PC-9 (cell line): Measurements from ENCODE around the gene UNC93A. TPM values are rescaled to one million over a fixed set of nuclear protein-coding genes. Genes with fewer than 3 reads are reported as not detected.

Source experiments
- BruUV-seq: library from RNA; stranded (reverse); fragments of 400-500 nt; replicated peaks from 2 replicates; lab custom pipeline; 2021; lab: Mats Ljungman, UMichigan
- CTCF ChIA-PET: fragments of 300-600 bp; sonication (Branson Sonifier 250); formaldehyde crosslinking; loops from one replicate; lab custom pipeline; 2022; ENCODE audit warnings: antibody characterized with exemption; lab: Charles Lee
- POLR2A ChIA-PET: fragments of 300-600 bp; sonication (Branson Sonifier 250); formaldehyde crosslinking; loops from one replicate; lab custom pipeline; 2022; ENCODE audit warnings: antibody characterized with exemption; ENCODE audit not compliant: unreplicated experiment; lab: Charles Lee
- DNase-seq, 2 experiments: peaks; one replicate each; pipeline versions ENCODE4 v3.0.0 to v3.0.0-alpha.2; 2015 to 2022; ENCODE audit warnings: mixed read lengths in 1 of 2
- H2AFZ ChIP-seq: fragments of 200-600 bp; sonication (generic); 2 replicates; pipeline ENCODE4 v1.8.1; 2017; ENCODE audit warnings: antibody characterized with exemption
- H3F3A ChIP-seq: fragments of 200-600 bp; sonication (generic); 2 replicates; pipeline ENCODE4 v1.8.1; 2017; ENCODE audit warnings: antibody characterized with exemption, mild to moderate bottlenecking, low read depth; ENCODE audit not compliant: insufficient read depth
- H3K27ac ChIP-seq: fragments of 200-600 bp; sonication (generic); 2 replicates; pipeline ENCODE4 v1.6.1; 2016; ENCODE audit warnings: mixed run types
- H3K27me3 ChIP-seq: fragments of 200-600 bp; sonication (generic); 2 replicates; pipeline ENCODE4 v1.6.1; 2016; ENCODE audit warnings: low read depth, mixed run types; ENCODE audit not compliant: insufficient read depth
- H3K36me3 ChIP-seq: fragments of 200-600 bp; sonication (generic); 2 replicates; pipeline ENCODE4 v1.6.1; 2016; ENCODE audit warnings: low read depth, mixed run types
- H3K4me1 ChIP-seq: fragments of 200-600 bp; sonication (generic); replicated peaks from 2 replicates; pipeline ENCODE4 v1.6.1; 2016; ENCODE audit warnings: mixed run types; ENCODE audit not compliant: insufficient read depth
- H3K4me2 ChIP-seq: fragments of 200-600 bp; sonication (generic); 2 replicates; pipeline ENCODE4 v1.6.1; 2017; ENCODE audit warnings: mixed run types
- H3K4me3 ChIP-seq: fragments of 200-600 bp; sonication (generic); 2 replicates; pipeline ENCODE4 v1.6.1; 2016; ENCODE audit warnings: mixed run types
- H3K79me2 ChIP-seq: fragments of 200-600 bp; sonication (generic); 2 replicates; pipeline ENCODE4 v1.6.1; 2017; ENCODE audit warnings: low read depth, mixed run types
- H3K9me2 ChIP-seq: fragments of 200-600 bp; sonication (generic); 2 replicates; pipeline ENCODE4 v1.8.1; 2017; ENCODE audit warnings: mild to moderate bottlenecking; ENCODE audit not compliant: insufficient read depth
- H3K9me3 ChIP-seq: fragments of 200-600 bp; sonication (generic); 2 replicates; pipeline ENCODE4 v1.8.1; 2016; ENCODE audit warnings: low read depth; ENCODE audit not compliant: insufficient read depth
- H4K20me1 ChIP-seq: fragments of 200-600 bp; sonication (generic); 2 replicates; pipeline ENCODE4 v1.8.1; 2017; ENCODE audit not compliant: insufficient read depth
- EZH2 ChIP-seq: fragments of 200-600 bp; sonication (generic); IDR thresholded peaks from 2 replicates; pipeline ENCODE4 v1.8.0; 2017; ENCODE audit warnings: antibody characterized with exemption, low read depth
- intact Hi-C: fragments of 100-400 bp; cut with micrococcal nuclease; formaldehyde crosslinking; loops from one replicate; pipeline ENCODE4 v1.10.0; 2022; ENCODE audit not compliant: unreplicated experiment
- total RNA-seq: library from RNA; stranded (reverse); gene quantifications from 2 replicates; pipeline ENCODE4 v1.2.3, GENCODE V29; 2021
- TF ChIP-seq, protein P1 (sequence below): fragments of 200-600 bp; sonication (generic); conservative IDR thresholded peaks from 2 replicates; pipeline ENCODE4 v1.6.1; 2017; ENCODE audit warnings: mixed run types, antibody characterized with exemption, mild to moderate bottlenecking, moderate library complexity

Gene UNC93A
- total RNA-seq, 1 experiment from 2014 or later: not detected

DNA sequence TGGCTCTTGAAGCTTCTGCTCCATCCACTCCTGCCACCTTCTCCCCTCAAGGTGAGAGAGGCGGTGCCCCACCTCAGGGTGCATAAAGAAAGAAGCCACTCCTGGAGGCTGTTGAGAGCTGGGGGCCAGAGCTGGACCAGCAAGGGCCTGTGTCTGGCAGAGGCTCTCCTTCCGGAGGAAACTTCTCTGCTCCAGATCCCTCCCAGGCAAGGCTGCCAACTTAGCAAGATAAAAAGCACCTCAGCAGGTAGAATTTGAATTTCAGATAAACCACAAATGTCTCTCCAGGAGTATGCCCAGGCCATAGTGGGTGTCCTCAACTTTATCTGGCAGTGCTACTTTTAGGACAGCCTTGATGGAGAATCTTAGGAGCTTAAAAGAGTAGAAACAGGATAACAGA is 13.8 kb downstream of the UNC93A start:
- POLR2A ChIA-PET: no interaction called here
- H4K20me1 ChIP-seq: no peaks in the 10 kb centered on the region
- BruUV-seq: no TSS peak

DNA sequence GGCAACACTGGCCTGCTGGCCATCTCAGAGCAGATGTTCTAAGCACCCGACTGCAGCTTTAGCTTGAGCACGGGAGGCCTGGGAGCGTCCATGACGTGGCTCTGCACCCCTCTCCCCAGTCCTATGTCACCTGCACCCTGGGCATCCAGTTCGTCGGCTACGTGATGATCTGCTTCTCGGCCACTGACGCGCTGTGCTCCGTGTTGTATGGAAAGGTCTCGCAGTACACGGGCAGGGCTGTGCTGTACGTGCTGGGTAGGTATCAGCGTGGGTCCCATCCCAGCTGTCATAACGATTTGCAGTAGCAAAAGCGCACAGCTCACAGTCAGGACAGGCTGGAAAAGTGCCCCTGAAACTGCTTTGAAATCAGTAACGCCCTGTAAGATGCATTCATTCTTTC is 14.7 kb downstream of the UNC93A start:
- H3K4me3 ChIP-seq: no peak overlapping the region
- H3K9me3 ChIP-seq: no peaks in the 10 kb centered on the region
- intact Hi-C loops: no loop called here
- TF ChIP-seq EZH2: no peak
- TF ChIP-seq, protein P1, sequence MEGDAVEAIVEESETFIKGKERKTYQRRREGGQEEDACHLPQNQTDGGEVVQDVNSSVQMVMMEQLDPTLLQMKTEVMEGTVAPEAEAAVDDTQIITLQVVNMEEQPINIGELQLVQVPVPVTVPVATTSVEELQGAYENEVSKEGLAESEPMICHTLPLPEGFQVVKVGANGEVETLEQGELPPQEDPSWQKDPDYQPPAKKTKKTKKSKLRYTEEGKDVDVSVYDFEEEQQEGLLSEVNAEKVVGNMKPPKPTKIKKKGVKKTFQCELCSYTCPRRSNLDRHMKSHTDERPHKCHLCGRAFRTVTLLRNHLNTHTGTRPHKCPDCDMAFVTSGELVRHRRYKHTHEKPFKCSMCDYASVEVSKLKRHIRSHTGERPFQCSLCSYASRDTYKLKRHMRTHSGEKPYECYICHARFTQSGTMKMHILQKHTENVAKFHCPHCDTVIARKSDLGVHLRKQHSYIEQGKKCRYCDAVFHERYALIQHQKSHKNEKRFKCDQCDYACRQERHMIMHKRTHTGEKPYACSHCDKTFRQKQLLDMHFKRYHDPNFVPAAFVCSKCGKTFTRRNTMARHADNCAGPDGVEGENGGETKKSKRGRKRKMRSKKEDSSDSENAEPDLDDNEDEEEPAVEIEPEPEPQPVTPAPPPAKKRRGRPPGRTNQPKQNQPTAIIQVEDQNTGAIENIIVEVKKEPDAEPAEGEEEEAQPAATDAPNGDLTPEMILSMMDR: no peak
- POLR2A ChIA-PET: no interaction called here
- no peak overlapping the region for H3K4me2 ChIP-seq
- no peaks in the 10 kb centered on the region for H3K9me2 ChIP-seq
- no peak for DNase-seq
- H3K27me3 ChIP-seq: peaks cover 94% of the 10 kb centered on the region
- no peak overlapping the region for H3K27ac ChIP-seq
- no peaks in the 10 kb centered on the region for H3K79me2 ChIP-seq
- CTCF ChIA-PET: interaction anchor here (0.6 kb wide), 1 partner anchor 1785 kb away, joined by 3 read pairs; no protein-coding TSS in a partner anchor
- peaks cover 5% of the 10 kb centered on the region; the same call in 1 of the 2 replicates for H4K20me1 ChIP-seq
- no peaks in the 10 kb centered on the region for H3K36me3 ChIP-seq
- H2AFZ ChIP-seq: no peak overlapping the region
- no peaks in the 10 kb centered on the region for H3K4me1 ChIP-seq
- BruUV-seq: no TSS peak
- no peaks in the 10 kb centered on the region for H3F3A ChIP-seq

More for the DNA sequence above, 13.8 kb downstream of the UNC93A start:
- H3K4me1 ChIP-seq: no peaks in the 10 kb centered on the region
- no peaks in the 10 kb centered on the region for H3K36me3 ChIP-seq
- H3K27me3 ChIP-seq: peaks cover 94% of the 10 kb centered on the region
- H3K9me2 ChIP-seq: no peaks in the 10 kb centered on the region
- no peak for DNase-seq
- no peak overlapping the region for H2AFZ ChIP-seq
- TF ChIP-seq, protein P1: no peak
- TF ChIP-seq EZH2: no peak
- no peaks in the 10 kb centered on the region for H3K9me3 ChIP-seq
- H3K4me3 ChIP-seq: no peak overlapping the region
- CTCF ChIA-PET: no interaction called here
- intact Hi-C loops: no loop called here
- H3K4me2 ChIP-seq: no peak overlapping the region
- H3K79me2 ChIP-seq: no peaks in the 10 kb centered on the region
- no peak overlapping the region for H3K27ac ChIP-seq
- H3F3A ChIP-seq: no peaks in the 10 kb centered on the region

DNA sequence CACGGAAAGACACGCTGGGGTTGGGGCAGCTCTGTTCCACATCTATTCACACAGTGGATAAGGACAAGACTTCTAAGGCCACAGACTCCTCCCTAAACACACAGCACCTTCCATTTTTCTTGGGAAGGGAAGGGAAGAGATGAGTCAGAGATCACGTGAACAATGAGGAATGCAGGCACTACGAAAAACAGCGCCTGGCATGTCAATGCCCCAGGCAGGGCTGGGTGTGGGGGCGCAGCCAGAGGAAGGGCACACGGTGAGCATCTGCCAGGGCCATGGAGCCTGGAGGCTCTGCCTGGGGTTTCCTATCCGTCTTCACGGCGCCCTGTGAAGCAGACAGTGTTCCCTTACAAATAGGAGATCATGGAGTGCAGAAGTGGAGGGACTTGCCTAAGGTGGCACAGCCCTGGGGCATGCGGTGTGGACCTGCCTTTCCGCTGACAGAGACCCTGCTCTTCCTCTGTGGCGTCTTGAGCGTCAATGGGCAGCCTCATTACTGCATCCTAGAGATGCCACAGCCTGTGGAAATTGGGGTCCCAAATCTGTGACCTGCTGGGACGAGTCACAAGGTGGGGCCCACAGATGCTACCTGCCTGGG is 15.4 kb downstream of the UNC93A start:
- Histone ChIP-seq H3K79me2 (no peaks in the 10 kb centered on the region), H3K9me2 (no peaks in the 10 kb centered on the region), H3K4me1 (no peaks in the 10 kb centered on the region), H3K36me3 (no peaks in the 10 kb centered on the region), H3K27me3 (peaks cover 94% of the 10 kb centered on the region), H2AFZ (no peak overlapping the region), H4K20me1 (peaks cover 5% of the 10 kb centered on the region; the same call in 1 of the 2 replicates), H3K4me3 (no peak overlapping the region), H3K27ac (no peak overlapping the region), H3K4me2 (no peak overlapping the region), H3F3A (no peaks in the 10 kb centered on the region), H3K9me3 (no peaks in the 10 kb centered on the region)
- no peak for DNase-seq
- CTCF ChIA-PET: interaction anchor here (0.6 kb wide), 1 partner anchor 1785 kb away, joined by 3 read pairs; no protein-coding TSS in a partner anchor
- BruUV-seq: no TSS peak
- TF ChIP-seq, protein P1: no peak
- no peak for TF ChIP-seq EZH2
- intact Hi-C loops: no loop called here
- POLR2A ChIA-PET: no interaction called here
